Activated naive CD4-positive, alpha-beta T cell treated with anti-CD3 and anti-CD28 coated beads, Interleukin-2, amount 50 U/mL, for 16 hours (primary cell): Measurements from ENCODE around the gene FOXP2.
"Not testable (repeated sequence)": the region's sequence is repeated elsewhere in the genome, so short reads cannot be mapped to it uniquely, and the experiment has no call there.

Source experiments
- DNase-seq: peaks from one replicate; pipeline ENCODE4 v3.0.0-alpha.2; 2020

FOXP2 gene

DNA sequence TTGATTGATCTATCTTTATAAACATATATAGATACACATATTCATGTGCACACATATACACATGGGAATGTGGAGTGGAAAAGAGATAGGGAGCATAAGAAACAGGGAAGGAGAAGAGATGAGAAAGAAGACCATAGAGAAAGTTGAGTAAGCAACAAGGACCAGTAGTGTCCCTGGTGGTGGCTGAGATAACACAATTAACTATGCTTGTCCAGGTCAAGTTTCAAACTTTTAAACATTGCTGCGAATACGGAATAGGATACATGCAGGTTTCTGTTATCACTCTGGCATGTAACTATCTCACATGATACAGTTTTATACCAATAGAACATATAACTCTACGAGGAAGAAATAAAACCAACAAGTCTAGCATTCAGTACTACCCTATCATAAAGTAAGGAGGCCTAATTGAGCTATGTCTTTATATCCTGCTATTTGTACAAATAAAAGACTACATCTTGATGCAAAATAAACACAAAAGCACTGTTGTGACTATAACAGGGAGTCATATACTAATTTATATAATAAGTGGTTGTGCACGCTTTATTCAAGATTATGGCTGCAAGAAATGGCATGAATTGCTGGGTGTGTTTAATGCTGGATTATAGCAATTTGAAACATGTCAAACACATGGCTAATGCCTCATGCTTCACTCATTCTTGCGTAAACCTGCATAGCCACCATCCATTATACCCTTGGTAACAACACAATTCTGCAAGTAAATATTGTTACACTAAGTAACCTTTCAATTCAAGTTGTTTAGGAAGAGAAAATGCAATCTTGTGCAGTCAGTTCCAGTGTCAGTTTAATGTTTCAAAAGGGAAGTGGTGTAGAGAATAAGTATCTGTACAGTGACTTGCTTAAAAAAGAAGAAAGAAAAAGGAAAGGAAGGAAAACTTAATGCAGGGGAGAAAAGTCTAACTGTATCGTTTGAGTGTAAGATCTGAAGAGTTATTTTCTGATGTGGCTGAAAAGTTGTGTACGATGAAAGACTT is 8.2 kb downstream of the FOXP2 start:
- no peak for DNase-seq

DNA sequence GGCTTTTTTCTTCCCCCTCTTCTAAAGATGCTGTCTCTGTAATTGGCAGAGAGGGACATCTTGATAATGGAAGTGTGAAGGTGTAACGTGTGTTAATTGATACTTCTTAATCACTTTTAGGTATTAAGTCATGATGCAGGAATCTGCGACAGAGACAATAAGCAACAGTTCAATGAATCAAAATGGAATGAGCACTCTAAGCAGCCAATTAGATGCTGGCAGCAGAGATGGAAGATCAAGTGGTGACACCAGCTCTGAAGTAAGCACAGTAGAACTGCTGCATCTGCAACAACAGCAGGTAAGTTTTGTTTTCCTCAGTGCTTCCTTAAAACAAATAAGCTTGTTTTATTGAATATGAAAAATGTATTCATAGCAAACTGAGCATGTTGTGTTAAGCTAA is 11.8 kb downstream of the FOXP2 start:
- DNase-seq, result no peak

- DNase-seq, result no peak
Observed at GRCh38 chr7:114426824-114427223, 12.2 kb downstream of the FOXP2 start.

- no peak for DNase-seq
Observed at GRCh38 chr7:114428211-114428610, 13.6 kb downstream of the FOXP2 start.

- DNase-seq, result no peak
Observed at GRCh38 chr7:114431189-114431588, 16.6 kb downstream of the FOXP2 start.

DNA sequence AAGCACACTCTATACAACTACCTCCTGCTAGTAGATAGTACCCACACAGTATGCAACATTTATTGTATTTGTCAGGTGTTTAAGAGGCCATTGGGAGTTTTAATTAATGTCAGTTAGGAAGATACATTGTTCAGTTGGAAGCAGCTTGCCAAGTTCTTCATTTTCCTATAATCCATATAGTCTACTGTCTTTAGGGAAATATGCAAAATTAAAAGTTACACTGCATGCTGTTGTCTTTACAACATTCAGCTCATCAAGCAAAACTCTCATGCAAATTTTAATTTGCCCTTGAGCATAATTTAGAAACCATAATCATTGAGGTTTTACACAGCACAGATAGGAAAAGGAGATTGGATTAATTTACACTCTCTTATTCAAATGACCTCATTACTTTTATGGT is 17.4 kb downstream of the FOXP2 start:
- no peak for DNase-seq

DNA sequence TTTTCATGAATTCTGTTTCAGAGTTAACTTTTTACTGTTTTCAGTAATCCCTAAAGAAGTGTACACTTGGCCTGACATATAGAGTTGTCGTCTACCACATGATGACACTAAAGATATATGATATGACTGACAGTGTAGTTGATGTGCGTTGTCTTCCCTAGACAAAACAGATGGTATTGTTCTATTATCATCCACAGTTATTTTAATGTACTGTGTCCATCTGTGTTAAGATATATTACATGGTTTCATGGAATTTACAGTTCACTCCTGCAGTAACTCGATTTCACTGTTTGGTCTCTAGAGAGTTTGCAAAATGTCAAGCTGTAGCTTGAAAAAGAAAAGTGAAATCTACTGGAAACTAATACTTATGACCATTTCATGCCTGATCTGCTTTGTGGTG is 18.1 kb downstream of the FOXP2 start:
- DNase-seq, result no peak

DNA sequence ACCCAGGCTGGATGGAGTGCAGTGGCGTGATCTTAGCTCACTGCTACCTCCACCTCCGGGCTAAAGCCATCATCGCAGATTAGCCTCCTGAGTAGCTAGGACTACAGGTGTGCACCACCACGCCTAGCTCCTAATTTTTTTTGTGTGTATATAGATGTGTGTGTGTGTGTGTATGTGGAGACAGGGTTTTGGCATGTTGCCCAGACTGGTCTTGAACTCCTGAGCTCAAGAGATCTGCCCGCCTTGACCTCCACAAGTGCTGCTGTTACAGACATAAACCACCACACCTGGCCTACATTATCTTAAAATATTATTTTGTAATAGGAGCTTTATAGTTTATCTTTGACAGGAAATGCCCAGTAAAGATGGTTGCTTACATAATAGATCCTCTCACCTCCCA is 25.0 kb downstream of the FOXP2 start:
- no peak for DNase-seq

DNA sequence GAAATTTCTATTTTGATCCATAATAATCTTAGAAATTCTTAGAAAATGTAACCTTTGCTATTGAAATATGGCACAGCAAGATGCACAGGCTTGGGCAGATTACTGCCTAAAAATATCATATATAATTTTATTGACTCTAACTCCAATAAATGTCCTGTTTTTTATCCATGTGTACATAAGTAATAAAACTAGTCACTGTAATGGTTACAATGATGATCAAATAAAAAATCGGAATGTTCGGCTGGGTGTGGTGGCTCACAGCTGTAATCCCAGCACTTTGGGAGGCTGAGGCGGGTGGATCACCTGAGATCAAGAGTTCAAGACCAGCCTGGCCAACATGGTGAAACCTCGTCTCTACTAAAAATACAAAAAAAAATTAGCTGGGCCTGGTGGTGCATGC is 26.3 kb downstream of the FOXP2 start:
- DNase-seq, result not testable (repeated sequence)

GRCh38 chr7:114444196-114444595 is 29.6 kb downstream of the FOXP2 start:
- DNase-seq, result no peak

DNA sequence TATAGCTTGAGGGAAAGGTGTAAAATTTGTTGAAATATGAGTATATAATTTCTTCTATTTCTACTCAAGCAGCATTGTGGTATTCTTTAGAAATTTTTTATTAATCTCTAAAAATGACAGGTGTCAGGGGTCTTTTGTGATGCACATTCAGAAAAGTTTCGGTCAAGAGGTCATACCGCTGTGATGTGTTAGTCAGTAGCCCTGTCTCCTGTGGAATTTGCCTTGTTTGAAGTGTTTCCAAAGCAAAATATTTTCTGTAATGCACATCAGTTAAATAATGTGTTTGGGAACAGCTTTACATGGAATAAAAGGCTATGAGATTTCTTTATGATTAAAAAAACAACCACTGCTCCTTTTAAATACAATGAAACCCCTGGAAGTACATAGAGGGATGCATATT is 35.8 kb downstream of the FOXP2 start:
- no peak for DNase-seq

- DNase-seq, result no peak
Observed at GRCh38 chr7:114459574-114459973, 45.0 kb downstream of the FOXP2 start.

DNA sequence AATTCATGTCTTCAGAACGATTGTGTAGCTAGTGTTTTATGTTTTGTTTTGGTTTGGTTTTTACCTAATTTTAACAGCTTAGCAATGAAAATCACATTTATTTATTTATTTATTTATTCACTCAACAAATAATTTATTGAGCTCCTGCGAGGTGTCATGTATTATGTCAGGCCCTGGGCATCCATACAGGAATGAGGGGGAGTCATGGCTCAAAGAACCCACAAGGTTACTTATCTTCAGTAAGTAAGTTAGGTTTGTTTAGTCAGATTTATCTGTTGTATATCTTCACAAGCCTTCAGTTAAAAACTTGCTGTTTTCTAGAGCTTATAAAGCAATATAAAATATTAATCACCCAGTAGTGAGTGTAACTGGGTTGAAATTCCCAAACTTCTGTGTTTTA is 45.4 kb downstream of the FOXP2 start:
- no peak for DNase-seq

- no peak for DNase-seq
Observed at GRCh38 chr7:114466917-114467316, 52.3 kb downstream of the FOXP2 start.

DNA sequence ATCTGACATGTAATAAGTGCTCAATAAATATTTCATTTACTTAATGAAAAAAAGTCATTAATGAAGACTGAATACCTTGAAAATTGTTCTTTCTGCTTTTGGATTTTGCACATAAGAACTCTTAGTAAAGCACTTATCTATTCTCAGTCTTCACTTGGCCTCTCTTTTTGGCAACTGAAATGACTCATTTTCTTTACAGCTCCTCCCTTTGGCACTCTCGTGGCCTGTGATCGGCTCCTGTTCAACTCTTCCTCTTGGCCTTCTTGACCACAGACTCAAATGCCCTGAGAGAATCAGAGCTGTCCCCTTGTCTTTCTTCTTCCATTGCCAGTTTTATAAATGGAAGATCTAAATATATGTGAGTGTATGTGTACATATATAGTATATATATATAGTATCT is 54.2 kb downstream of the FOXP2 start:
- DNase-seq, result no peak

- DNase-seq, result no peak
Observed at GRCh38 chr7:114472896-114473512, 58.4 kb downstream of the FOXP2 start.

GRCh38 chr7:114478384-114478783 is 63.8 kb downstream of the FOXP2 start:
- DNase-seq, result no peak

GRCh38 chr7:114481999-114482398 is 67.4 kb downstream of the FOXP2 start:
- DNase-seq, result no peak

- no peak for DNase-seq
Observed at GRCh38 chr7:114484226-114484625, 69.6 kb downstream of the FOXP2 start.

DNA sequence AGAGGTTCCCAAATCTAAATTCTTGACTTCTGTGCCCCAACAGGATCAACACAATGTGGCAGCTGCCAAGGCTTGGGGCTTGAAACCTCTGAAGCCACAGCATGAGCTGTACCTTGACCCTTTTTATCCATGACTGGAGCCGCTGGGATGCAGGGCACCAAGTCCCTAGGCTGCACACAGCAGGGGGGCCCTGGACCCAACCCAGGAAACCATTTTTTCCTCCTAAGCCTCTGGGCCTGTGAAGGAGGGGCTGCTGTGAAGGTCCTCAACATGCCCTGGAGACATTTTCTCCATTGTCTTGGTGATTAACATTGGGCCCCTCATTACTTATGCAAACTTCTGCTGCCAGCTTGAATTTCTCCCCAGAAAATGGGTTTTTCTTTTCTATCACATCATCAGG is 72.6 kb downstream of the FOXP2 start:
- no peak for DNase-seq

- DNase-seq, result no peak
Observed at GRCh38 chr7:114488696-114489095, 74.1 kb downstream of the FOXP2 start.

- DNase-seq, result not testable (repeated sequence)
Observed at GRCh38 chr7:114497491-114497890, 82.9 kb downstream of the FOXP2 start.

DNA sequence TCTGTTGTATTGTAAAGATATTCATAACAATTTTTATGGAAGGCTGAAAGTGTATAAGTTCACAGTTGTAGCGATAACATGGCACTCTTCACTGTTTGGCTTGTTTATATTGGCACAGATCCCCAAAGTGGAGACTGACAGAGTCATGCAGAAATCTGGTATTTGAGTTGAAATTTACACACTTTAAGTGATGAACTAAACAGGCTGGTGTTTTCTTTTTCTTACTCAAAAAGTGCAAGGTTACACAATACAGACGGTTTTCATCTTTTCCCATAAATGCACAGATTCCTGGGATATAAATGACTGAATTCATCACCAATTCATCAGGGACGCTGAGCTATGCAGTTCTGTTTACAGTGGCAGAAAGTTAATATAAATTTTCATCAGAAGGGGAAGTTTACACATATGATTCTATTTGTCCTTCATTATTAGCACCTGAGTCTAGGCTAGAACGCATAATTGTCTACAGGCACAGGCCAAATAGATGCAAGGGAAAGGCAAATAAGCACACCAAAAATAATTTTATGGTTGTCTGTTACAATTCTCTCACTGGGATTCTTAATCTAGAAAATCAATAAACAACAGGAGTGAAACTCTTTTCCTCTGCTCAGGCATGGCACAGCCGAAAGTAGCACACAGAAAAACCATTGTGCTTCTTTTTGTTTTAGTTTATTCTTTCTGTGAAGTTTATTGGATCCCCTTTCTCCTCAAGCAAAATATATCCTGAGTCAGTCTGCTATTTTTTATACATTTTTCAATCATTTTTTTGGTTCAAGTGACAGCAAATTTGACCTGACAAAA is 88.0 kb downstream of the FOXP2 start:
- DNase-seq, result no peak

- DNase-seq, result no peak
Observed at GRCh38 chr7:114504586-114504985, 90.0 kb downstream of the FOXP2 start.
